A549 treated with GW870086 at 1 μM for 4 hours (cell line): ENCODE results near the gene FLT3. TPM values are rescaled to one million over a fixed set of nuclear protein-coding genes. Genes with fewer than 3 reads are reported as not detected.

Experiments used
- total RNA-seq: library from RNA; stranded (reverse); fragments of 200-300 nt; extraction: Qiagen RNA extraction; gene quantifications from 5 replicates; pipeline ENCODE4 v1.2.3, GENCODE V29; 2022; ENCODE audit warnings: low read depth

FLT3 gene
- not detected in 5 replicates for total RNA-seq

DNA sequence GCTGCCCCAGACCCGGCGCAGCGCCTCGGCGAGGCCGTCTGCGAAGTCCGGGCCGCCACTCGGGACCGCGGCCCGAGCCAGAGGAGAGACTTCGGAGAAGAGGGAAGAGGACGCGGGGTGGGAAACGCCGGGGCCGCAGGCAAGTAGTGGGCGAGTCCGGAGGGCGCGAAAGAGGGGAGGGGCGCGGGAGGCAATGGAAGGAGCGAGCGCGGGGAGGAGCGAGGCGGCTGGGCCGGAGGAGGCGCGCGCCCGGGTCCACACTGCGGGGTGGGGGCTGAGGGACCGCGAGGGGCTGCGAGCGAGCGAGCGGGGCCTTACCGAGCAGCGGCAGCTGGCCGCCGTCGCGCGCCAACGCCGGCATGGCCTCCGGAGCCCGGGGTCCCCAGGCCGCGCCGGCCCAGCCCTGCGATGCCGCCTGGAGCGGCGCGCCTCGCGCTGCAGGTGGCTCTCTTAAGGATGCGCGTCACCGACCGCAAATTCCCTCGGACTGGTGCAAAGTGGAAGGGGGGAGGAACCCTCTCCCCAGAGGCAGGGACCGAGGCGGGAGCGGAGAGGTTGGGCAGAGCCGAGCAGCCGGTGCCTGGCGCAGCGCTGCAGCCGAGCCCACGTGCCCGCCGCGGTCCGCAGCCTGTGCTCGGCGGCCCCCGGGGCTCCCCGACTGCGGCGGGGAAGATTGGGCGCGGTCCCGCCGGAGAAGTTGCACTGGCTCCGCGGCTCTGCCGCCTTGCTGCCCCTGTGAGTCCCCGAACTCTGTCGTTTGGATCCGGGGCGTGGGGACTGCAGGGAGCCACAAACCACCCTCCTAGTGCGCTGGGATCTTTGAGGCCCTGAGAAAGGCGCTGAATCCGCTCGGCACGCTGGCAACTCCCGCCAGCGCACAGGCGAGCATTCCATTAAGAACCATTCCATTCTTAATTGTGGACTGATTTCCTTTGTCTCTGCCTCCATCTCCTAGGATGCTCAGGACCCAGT, at the start of gene FLT3:
TSS of gene FLT3 (minus strand) at position 427 of the 972 bp plus-strand sequence. CDS start at position 361, 66 bp downstream.

DNA sequence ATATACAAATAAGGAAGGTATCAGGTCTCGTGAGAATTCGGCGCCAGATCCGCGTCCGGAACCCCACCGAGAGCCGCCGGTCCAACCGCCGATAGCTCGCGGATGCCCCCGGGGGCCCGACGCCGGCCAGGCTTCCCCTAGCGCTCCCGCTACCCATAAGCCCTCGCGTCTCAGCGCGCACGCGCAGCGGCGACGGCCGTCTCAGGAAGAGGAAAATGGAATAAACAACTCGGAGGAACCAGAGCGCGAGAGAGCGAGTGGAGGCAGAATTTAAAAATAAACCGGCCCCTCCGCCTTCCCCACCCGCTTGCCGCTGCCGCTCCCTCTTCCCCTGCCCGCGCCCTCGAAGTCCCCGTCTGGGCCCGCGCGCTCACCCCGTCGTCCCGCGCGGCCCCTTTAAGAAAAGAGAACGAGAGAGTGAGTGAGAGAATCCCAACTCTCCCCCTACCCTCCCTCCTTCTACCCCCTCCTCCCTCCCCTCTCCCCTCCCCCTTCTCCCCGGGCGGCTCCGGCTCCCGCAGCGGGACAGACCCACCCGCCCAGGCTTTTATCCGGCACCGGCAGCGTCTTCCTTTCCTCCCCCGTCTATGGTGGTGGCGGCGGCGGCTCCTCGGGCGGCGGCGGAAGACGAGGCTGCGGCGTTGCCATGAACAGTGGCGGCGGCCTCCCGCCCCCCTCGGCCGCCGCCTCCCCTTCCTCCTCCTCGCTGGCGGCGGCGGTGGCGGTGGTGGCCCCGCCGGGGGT, 37.8 kb upstream of the FLT3 start, which contains the start of gene PAN3:
TSS of gene PAN3 (plus strand) at position 534 of the 744 bp plus-strand sequence. CDS start at position 647, 113 bp downstream.

DNA sequence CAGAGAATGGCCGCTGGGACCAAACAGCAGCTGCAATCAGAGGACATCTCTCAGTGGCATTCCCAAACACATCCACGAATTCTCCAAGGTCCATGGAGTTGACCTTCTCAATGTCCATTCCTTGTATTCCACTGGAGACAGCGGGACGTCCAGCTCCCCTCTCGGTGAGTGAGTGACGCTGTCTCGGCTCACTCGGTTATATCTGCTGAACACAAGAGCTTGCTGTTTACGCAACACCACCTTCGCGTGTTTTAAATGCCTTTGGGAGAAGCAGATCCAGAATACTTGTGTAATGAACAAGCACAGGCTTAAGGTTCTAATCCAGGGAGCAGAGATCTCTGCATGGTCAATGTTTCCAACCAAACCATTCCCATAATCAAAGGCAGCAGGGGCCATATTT, 111.9 kb downstream of the FLT3 start, which contains the start of gene URAD:
TSS of gene URAD (minus strand) at position 174 of the 400 bp plus-strand sequence. CDS start at position 118, 56 bp downstream.

DNA sequence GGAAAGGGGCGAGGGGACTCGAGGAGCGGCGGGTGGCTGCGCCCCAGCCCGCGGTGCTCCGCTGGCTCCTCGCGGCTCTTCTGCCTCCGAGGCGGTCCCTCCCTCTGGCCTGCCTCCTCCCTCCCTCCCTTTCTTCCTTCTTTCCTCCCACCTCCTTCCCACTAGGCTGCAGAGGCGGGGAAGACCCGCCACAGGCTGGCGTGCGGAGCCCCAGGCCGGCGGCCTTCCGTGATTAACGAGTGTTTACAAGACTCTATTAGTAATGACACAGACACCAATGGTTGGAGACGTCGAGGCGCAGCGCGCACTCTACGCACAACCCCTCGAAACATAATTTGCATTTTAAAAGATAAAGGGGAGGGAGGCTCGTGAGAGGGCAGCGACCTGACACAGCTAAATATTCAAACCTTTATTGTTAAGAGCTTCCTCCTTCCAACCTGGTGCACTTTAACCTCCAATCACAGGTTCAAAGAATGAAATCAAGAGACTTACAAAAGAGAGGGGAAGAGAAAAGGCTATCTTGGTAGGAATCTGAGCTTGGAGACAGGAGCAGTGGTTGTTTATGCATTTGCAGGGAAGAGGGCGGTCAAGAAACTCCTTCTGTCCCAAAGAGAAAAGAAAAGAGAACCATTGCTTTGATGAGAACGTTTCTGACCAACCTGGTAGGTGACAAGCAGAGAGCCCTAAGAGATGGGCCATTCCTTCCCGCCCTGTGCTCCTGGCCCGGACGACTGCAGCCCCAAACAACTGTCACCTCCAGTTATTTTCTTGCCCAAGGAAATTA, 131.1 kb downstream of the FLT3 start, which contains the start of gene CDX2:
TSS of gene CDX2 (minus strand) at position 234 of the 784 bp plus-strand sequence. CDS start 309 bp downstream, outside the sequence.

Other genes starting within 250 kb of the FLT3 start
- gene PDX1, start 180.6 kb downstream of the FLT3 start, total RNA-seq = 0.05 to 0.22 TPM (median 0.07 TPM) in 4 of 5 replicates, not detected in the other
- gene CDX2, start 131.3 kb downstream of the FLT3 start, total RNA-seq = 0.53 to 1.2 TPM (median 0.96 TPM) in 5 replicates
- not detected in 5 replicates for gene URAD, start 111.9 kb downstream of the FLT3 start, total RNA-seq
- gene PAN3, start 38.0 kb upstream of the FLT3 start, total RNA-seq = 5.2 to 8.7 TPM (median 8.4 TPM) in 5 replicates